Astrocyte of the cerebellum (primary cell): ENCODE data around the gene CCSAP.
"Not testable (repeated sequence)": the region's sequence is repeated elsewhere in the genome, so short reads cannot be mapped to it uniquely, and the experiment has no call there.

Source experiments
- DNase-seq: peaks from one replicate; pipeline ENCODE4 v3.0.0-alpha.2; 2011; ENCODE audit warnings: low read depth
- H3K4me3 ChIP-seq: 2 replicates; pipeline ENCODE4 v1.5.1; 2011; ENCODE audit warnings: mild to moderate bottlenecking, low read depth, low read length, moderate library complexity
- in situ Hi-C: cut with HindIII; loops from 2 replicates; pipeline ENCODE4 v1.10.0; 2017; ENCODE audit warnings: low sequenced_read_pairs
- TF ChIP-seq, protein P1 (sequence below): IDR thresholded peaks from 2 replicates; pipeline ENCODE4 v1.5.1; 2012; ENCODE audit warnings: low read length, low read depth, moderate library complexity, mild to moderate bottlenecking; ENCODE audit errors: missing control alignments

The CCSAP gene

DNA sequence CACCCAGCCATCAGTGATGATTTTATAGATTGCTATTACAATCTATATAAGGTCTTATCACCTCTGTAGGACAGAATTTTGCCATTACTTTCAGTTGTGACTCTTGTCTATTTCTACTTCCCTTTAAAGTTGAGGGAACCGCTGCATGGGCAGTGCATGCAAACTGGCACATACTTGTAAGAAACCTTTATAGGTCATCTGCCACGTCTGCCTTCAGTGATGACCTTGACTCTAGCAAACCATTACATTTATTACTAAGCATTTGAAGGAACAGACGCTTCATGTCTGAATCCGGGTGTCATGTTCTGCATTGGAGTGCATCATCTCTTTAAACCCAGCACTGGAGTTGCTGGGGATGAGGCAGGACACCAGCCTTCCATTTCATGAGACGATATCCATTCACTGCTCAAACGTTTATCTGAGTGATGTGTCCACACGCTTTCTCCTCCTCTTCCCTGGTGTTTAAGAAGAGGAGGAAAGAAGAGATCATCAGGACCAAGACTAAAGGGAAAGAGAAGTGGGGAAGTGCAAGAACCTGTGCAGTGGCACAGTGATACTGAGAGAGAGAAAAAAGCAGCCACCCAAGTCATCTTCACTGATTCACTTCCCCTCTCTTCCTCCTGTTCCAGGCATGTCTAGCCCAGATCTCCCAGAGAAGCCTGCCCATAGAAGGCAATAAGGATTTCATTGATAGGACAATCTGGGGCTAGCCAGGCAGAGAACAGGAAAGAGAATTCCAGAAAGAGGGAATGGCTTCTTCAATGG is 14.1 kb downstream of the CCSAP start:
- TF ChIP-seq, protein P1, sequence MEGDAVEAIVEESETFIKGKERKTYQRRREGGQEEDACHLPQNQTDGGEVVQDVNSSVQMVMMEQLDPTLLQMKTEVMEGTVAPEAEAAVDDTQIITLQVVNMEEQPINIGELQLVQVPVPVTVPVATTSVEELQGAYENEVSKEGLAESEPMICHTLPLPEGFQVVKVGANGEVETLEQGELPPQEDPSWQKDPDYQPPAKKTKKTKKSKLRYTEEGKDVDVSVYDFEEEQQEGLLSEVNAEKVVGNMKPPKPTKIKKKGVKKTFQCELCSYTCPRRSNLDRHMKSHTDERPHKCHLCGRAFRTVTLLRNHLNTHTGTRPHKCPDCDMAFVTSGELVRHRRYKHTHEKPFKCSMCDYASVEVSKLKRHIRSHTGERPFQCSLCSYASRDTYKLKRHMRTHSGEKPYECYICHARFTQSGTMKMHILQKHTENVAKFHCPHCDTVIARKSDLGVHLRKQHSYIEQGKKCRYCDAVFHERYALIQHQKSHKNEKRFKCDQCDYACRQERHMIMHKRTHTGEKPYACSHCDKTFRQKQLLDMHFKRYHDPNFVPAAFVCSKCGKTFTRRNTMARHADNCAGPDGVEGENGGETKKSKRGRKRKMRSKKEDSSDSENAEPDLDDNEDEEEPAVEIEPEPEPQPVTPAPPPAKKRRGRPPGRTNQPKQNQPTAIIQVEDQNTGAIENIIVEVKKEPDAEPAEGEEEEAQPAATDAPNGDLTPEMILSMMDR, result no peak
- no peak overlapping the region for H3K4me3 ChIP-seq
- no peak for DNase-seq
- in situ Hi-C loops, result no loop called here

GRCh38 chr1:229327765-229328164 is 15.1 kb downstream of the CCSAP start:
- not testable (repeated sequence) for H3K4me3 ChIP-seq

DNA sequence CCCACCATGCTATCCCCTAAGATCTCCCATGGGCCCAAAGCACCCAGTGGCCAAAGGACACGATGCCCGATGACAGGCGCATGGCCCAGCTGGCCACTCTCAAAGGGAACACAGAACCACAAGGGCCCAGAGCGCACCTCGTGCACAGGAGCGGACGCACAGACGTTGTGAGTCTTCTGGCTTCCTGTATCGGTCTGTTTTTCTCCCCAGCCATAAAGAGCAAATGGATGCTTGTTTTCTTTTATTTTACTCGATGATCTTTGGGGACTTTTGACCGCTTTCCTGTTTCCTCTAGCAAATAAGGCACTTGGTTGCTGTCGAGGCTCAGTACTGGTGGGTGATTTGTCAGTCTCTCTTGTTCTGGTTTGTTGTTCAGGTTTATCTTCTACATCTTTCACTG is 16.2 kb downstream of the CCSAP start:
- H3K4me3 ChIP-seq, result no peak overlapping the region
- TF ChIP-seq, protein P1, result no peak
- in situ Hi-C loops, result no loop called here
- no peak for DNase-seq

More at GRCh38 chr1:229327765-229328164, 15.1 kb downstream of the CCSAP start:
- in situ Hi-C loops, DNase-seq: not testable (repeated sequence)

- in situ Hi-C loops, result no loop called here
- H3K4me3 ChIP-seq, result no peak overlapping the region
- no peak for DNase-seq
- TF ChIP-seq, protein P1, result no peak
These were observed 16.9 kb downstream of the CCSAP start for GRCh38 chr1:229325853-229326487.

DNA sequence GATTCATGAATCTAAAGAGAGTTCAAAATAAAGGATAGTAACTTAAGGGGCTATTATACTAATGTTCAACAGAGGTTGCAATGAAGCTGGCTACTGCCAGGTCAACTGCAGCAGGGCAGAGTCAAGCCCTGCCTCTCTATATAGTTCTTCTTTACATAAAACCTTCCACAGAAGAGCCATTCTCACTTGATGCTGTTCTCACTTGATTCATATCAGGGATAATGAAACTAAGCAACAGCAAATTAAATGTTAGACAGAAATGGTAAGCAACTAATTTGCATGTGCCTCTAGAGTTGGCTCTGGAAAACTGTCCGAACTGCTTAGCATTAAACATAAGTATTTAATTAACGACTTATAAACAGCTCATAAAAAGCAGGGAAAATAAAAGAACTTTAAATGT is 17.4 kb downstream of the CCSAP start:
- in situ Hi-C loops, result no loop called here
- H3K4me3 ChIP-seq, result no peak overlapping the region
- DNase-seq, result no peak
- TF ChIP-seq, protein P1, result no peak

DNA sequence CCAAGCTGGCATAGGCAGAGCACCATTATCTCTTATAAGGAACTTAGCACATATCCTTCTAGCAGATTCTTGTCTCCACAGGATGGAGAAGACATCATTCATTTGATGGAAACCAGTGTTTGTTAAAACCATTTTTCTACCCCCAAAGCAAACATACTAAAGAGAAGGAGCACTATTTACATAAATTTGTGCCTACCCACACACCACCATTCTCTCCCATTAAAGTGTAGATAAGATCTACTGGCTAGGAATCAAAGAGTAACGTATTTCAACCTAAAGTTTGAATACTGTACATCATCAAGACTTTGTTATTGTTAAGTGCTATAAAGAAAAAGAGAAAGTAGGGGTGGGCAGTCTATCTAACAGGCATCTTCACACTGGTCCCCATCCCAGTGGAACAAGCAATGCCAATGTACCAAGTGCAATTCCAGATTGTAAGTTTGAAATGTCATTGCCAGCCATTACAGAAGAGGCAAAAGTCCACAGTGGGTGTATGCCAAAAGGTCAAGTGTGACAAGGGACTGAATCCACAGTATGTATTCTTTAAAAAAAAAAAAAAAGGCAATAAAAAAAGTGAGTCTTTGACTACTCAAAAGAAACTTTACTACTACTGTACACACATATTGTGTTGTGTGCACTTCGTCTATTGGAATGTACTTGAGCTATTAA is 18.8 kb downstream of the CCSAP start:
- TF ChIP-seq, protein P1, result no peak
- DNase-seq, result no peak
- H3K4me3 ChIP-seq, result no peak overlapping the region
- in situ Hi-C loops, result no loop called here

GRCh38 chr1:229323201-229323600 is 19.6 kb downstream of the CCSAP start:
- TF ChIP-seq, protein P1, result no peak
- in situ Hi-C loops, result no loop called here
- no peak for DNase-seq
- no peak overlapping the region for H3K4me3 ChIP-seq
